GM23338 (cell line): ENCODE data around the gene NHLH1. TPM values are rescaled to one million over a fixed set of nuclear protein-coding genes. Genes with fewer than 3 reads are reported as not detected.
A peak's percentile ranks its signal among the peaks of the same experiment; 100 is the strongest.

Source experiments
- ATAC-seq: fragments of 200-7000 bp; cut with Tn5 transposase; 3 replicates; pipeline ENCODE4 v1.9.1; 2020
- DNase-seq: peaks from one replicate; pipeline ENCODE4 v3.0.0-alpha.2; 2015; ENCODE audit warnings: low spot score
- H2AFZ ChIP-seq: fragments of 200-600 bp; sonication (generic); 2 replicates; pipeline ENCODE4 v1.8.0; 2016; ENCODE audit warnings: antibody characterized with exemption, mild to moderate bottlenecking, moderate library complexity
- H3F3A ChIP-seq: fragments of 200-600 bp; sonication (generic); replicated peaks from 2 replicates; pipeline ENCODE4 v1.8.0; 2017; ENCODE audit warnings: antibody characterized with exemption, mixed run types, low read depth
- H3K27ac ChIP-seq: fragments of 200-600 bp; sonication (generic); 2 replicates; pipeline ENCODE4 v1.6.1; 2016; ENCODE audit warnings: low read depth
- H3K27me3 ChIP-seq: fragments of 200-600 bp; sonication (generic); 2 replicates; pipeline ENCODE4 v1.8.0; 2016; ENCODE audit warnings: mild to moderate bottlenecking, mixed run types, moderate library complexity; ENCODE audit not compliant: insufficient read depth
- H3K36me3 ChIP-seq: fragments of 200-600 bp; sonication (generic); 2 replicates; pipeline ENCODE4 v1.8.0; 2016; ENCODE audit warnings: mild to moderate bottlenecking; ENCODE audit not compliant: insufficient read depth
- H3K4me1 ChIP-seq: fragments of 200-600 bp; sonication (generic); 2 replicates; pipeline ENCODE4 v1.8.0; 2016; ENCODE audit warnings: mild to moderate bottlenecking, moderate library complexity; ENCODE audit not compliant: insufficient read depth
- H3K4me2 ChIP-seq: fragments of 200-600 bp; sonication (generic); 2 replicates; pipeline ENCODE4 v1.7.1; 2017; ENCODE audit warnings: mixed run types
- H3K4me3 ChIP-seq: fragments of 200-600 bp; sonication (generic); 2 replicates; pipeline ENCODE4 v1.6.1; 2016; ENCODE audit warnings: mixed run types
- H3K79me2 ChIP-seq: fragments of 200-600 bp; sonication (generic); replicated peaks from 2 replicates; pipeline ENCODE4 v1.8.0; 2017; ENCODE audit warnings: mild to moderate bottlenecking; ENCODE audit not compliant: insufficient read depth
- H3K9me2 ChIP-seq: fragments of 200-600 bp; sonication (generic); 2 replicates; pipeline ENCODE4 v1.8.0; 2017; ENCODE audit not compliant: insufficient read depth
- H4K20me1 ChIP-seq: fragments of 200-600 bp; sonication (generic); replicated peaks from 2 replicates; pipeline ENCODE4 v1.8.0; 2017; ENCODE audit warnings: mild to moderate bottlenecking; ENCODE audit not compliant: insufficient read depth
- H3K27ac Mint-ChIP-seq: 2 replicates; pipeline ENCODE4 v1.8.0; 2020; ENCODE audit warnings: inconsistent platforms, mild to moderate bottlenecking, moderate library complexity, mixed read lengths
- H3K27me3 Mint-ChIP-seq: 3 replicates; pipeline ENCODE4 v1.8.0; 2022; ENCODE audit warnings: low read depth, mild to moderate bottlenecking, moderate library complexity, mixed read lengths, inconsistent platforms; ENCODE audit not compliant: insufficient read depth, poor library complexity
- H3K36me3 Mint-ChIP-seq: 3 replicates; pipeline ENCODE4 v1.8.0; 2021; ENCODE audit warnings: low read depth, mild to moderate bottlenecking, inconsistent platforms, moderate library complexity, mixed read lengths
- H3K4me1 Mint-ChIP-seq: 3 replicates; pipeline ENCODE4 v1.8.0; 2020; ENCODE audit warnings: mild to moderate bottlenecking, inconsistent platforms, mixed read lengths
- H3K4me3 Mint-ChIP-seq: 3 replicates; pipeline ENCODE4 v1.8.0; 2021; ENCODE audit warnings: moderate library complexity, mild to moderate bottlenecking, inconsistent platforms, mixed read lengths
- H3K9me3 Mint-ChIP-seq: 3 replicates; pipeline ENCODE4 v1.8.0; 2020; ENCODE audit warnings: moderate library complexity, mild to moderate bottlenecking, inconsistent platforms, mixed read lengths
- CREB1 ChIP-seq: fragments of 250-450 bp; sonication (Bioruptor Pico); IDR thresholded peaks from 2 replicates; pipeline ENCODE4 v1.5.0; 2020; ENCODE audit warnings: low read depth, mild to moderate bottlenecking, moderate library complexity
- EZH2 ChIP-seq: fragments of 200-600 bp; sonication (generic); IDR thresholded peaks from one replicate; pipeline ENCODE4 v1.8.0; 2017; ENCODE audit warnings: antibody characterized with exemption, mild to moderate bottlenecking, low read depth; ENCODE audit not compliant: unreplicated experiment
- EZH2phosphoT487 ChIP-seq: fragments of 200-600 bp; sonication (generic); IDR thresholded peaks from one replicate; pipeline ENCODE4 v1.8.1; 2018; ENCODE audit warnings: antibody characterized with exemption; ENCODE audit not compliant: unreplicated experiment
- JUNB ChIP-seq: IDR thresholded peaks from one replicate; pipeline ENCODE4 v1.6.1; 2016; ENCODE audit warnings: antibody characterized with exemption; ENCODE audit not compliant: unreplicated experiment
- NANOG ChIP-seq: IDR thresholded peaks from 2 replicates; pipeline ENCODE4 v1.6.1; 2016; ENCODE audit warnings: antibody characterized with exemption, borderline replicate concordance
- POLR2AphosphoS5 ChIP-seq: IDR thresholded peaks from 2 replicates; pipeline ENCODE4 v1.6.1; 2016; ENCODE audit warnings: antibody characterized with exemption, low read depth
- STAT1 ChIP-seq: IDR thresholded peaks from one replicate; pipeline ENCODE4 v1.6.1; 2016; ENCODE audit warnings: antibody characterized with exemption; ENCODE audit not compliant: unreplicated experiment
- ZNF114 ChIP-seq: fragments of 250-450 bp; sonication (Bioruptor Pico); IDR thresholded peaks from 2 replicates; pipeline ENCODE4 v1.5.0; 2020; ENCODE audit warnings: mild to moderate bottlenecking, moderate library complexity
- polyA plus RNA-seq: library from polyadenylated mRNA; unstranded; fragments of >200 nt; fragmentation: Nextera tagmentation; extraction: Ambion mirVana; gene quantifications from 2 replicates; pipeline ENCODE4 v1.2.1, GENCODE V29; 2016
- total RNA-seq: library from RNA; depleted of rRNA; stranded (reverse); fragments of >200 nt; shearing (Covaris generic); gene quantifications from 2 replicates; pipeline ENCODE4 v1.2.3, GENCODE V29; 2014
- TF ChIP-seq, protein P1 (sequence below): IDR thresholded peaks from one replicate; pipeline ENCODE4 v1.6.1; 2018; ENCODE audit warnings: antibody characterized with exemption; ENCODE audit not compliant: unreplicated experiment
- TF ChIP-seq, protein P2 (sequence below): IDR thresholded peaks from 2 replicates; pipeline ENCODE4 v1.6.1; 2016; ENCODE audit warnings: antibody characterized with exemption
- TF ChIP-seq, protein P3 (sequence below), 2 experiments: fragments of 200-600 bp in 1 of 2; sonication (generic) in 1 of 2; conservative IDR thresholded peaks; 2 replicates each; pipeline versions ENCODE4 v1.5.1 to v1.6.1; 2016 to 2017; ENCODE audit warnings: antibody characterized with exemption in 2 of 2, low read depth in 2 of 2, mild to moderate bottlenecking in 2 of 2, moderate library complexity in 1 of 2
- TF ChIP-seq, protein P4 (sequence below): fragments of 250-450 bp; sonication (Bioruptor Pico); IDR thresholded peaks from 2 replicates; pipeline ENCODE4 v1.5.0; 2020; ENCODE audit warnings: mild to moderate bottlenecking, moderate library complexity

The NHLH1 gene
- total and polyA plus RNA-seq, 2 experiments from 2014 or later, result 0.69 to 0.89 TPM

DNA sequence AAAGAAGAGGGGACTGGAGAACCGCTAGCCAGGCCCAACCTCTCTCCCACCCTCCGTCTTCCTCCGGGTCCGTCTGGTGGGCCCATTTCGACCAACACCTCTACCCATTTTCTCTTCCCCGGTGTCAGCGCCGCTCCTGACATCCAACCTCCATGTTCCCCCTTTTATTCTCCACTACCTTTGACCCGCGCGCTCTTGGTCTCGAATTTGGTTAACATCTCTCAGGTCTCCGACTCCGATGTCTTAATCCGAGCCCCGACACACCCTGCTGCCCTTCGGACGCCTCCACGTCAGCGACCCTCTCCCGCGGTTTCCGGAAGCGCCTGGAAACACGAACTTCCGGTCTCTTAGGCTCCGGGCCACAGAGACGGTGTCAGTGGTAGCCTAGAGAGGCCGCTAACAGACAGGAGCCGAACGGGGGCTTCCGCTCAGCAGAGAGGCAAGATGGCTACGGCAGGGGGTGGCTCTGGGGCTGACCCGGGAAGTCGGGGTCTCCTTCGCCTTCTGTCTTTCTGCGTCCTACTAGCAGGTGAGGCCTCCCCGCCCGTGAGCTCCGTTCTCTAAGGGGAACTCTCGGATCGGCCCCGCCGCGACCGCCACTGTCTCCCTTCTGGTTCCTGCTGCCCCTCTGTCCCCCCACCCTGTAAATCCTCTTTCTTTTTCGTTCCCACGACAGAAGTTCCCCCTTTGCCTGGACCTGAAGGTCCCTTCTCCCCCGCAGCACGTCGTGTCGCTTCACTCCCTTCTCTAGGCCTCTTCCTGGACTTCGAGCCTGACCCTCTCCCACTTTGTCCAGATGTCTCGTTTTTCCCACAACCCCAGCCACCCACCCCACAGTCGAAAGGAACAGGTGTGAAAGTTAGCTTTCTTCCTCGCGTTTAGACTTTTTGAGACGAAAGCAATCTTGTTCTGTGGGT is 23.7 kb upstream of the NHLH1 start, which contains the start of the genes COPA and NCSTN:
Gene COPA, minus strand, starts transcription at position 298 of the 917 bp plus-strand sequence. Its CDS starts 80 bp downstream, at position 218.
Gene NCSTN, plus strand, starts transcription at position 431 of the 917 bp plus-strand sequence. Its CDS starts 14 bp downstream, at position 445.
- Histone ChIP-seq H3K4me2 (peak within 1 kb of the TSS; percentile 91), H3K4me3 (peak within 1 kb of the TSS; percentile 95), H3F3A (peaks cover 2% of the 10 kb centered on the region; the same call in 1 of the 2 replicates), H2AFZ (peak within 1 kb of the TSS; percentile 90), H4K20me1 (peaks cover 19% of the 10 kb centered on the region), H3K27me3 (no peaks in the 10 kb centered on the region), H3K79me2 (peaks cover 71% of the 10 kb centered on the region), H3K36me3 (peaks cover 23% of the 10 kb centered on the region), H3K9me2 (no peaks in the 10 kb centered on the region), H3K27ac (peak within 1 kb of the TSS; percentile 86), H3K4me1 (peaks cover 18% of the 10 kb centered on the region)
- ATAC-seq (peak; percentile 99), DNase-seq (peak; percentile 99)
- Mint-ChIP-seq H3K4me1 (peaks cover 14% of the 10 kb centered on the region), H3K4me3 (peak within 1 kb of the TSS; percentile 98), H3K36me3 (peaks cover 18% of the 10 kb centered on the region), H3K9me3 (no peaks in the 10 kb centered on the region), H3K27me3 (peaks cover 2% of the 10 kb centered on the region), H3K27ac (peak within 1 kb of the TSS; percentile 96)
- TF ChIP-seq, protein P1, sequence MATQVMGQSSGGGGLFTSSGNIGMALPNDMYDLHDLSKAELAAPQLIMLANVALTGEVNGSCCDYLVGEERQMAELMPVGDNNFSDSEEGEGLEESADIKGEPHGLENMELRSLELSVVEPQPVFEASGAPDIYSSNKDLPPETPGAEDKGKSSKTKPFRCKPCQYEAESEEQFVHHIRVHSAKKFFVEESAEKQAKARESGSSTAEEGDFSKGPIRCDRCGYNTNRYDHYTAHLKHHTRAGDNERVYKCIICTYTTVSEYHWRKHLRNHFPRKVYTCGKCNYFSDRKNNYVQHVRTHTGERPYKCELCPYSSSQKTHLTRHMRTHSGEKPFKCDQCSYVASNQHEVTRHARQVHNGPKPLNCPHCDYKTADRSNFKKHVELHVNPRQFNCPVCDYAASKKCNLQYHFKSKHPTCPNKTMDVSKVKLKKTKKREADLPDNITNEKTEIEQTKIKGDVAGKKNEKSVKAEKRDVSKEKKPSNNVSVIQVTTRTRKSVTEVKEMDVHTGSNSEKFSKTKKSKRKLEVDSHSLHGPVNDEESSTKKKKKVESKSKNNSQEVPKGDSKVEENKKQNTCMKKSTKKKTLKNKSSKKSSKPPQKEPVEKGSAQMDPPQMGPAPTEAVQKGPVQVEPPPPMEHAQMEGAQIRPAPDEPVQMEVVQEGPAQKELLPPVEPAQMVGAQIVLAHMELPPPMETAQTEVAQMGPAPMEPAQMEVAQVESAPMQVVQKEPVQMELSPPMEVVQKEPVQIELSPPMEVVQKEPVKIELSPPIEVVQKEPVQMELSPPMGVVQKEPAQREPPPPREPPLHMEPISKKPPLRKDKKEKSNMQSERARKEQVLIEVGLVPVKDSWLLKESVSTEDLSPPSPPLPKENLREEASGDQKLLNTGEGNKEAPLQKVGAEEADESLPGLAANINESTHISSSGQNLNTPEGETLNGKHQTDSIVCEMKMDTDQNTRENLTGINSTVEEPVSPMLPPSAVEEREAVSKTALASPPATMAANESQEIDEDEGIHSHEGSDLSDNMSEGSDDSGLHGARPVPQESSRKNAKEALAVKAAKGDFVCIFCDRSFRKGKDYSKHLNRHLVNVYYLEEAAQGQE, result no peak
- TF ChIP-seq POLR2AphosphoS5 (peak; percentile 88), STAT1 (no peak), EZH2 (no peak), EZH2phosphoT487 (no peak), NANOG (no peak), ZNF114 (CRISPR knock-in tag) (no peak), JUNB (no peak), CREB1 (CRISPR knock-in tag) (peak; percentile 85)
- TF ChIP-seq, protein P2, sequence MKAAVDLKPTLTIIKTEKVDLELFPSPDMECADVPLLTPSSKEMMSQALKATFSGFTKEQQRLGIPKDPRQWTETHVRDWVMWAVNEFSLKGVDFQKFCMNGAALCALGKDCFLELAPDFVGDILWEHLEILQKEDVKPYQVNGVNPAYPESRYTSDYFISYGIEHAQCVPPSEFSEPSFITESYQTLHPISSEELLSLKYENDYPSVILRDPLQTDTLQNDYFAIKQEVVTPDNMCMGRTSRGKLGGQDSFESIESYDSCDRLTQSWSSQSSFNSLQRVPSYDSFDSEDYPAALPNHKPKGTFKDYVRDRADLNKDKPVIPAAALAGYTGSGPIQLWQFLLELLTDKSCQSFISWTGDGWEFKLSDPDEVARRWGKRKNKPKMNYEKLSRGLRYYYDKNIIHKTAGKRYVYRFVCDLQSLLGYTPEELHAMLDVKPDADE, result peak; percentile 70; the same call in 1 of the 2 replicates
- TF ChIP-seq, protein P3, sequence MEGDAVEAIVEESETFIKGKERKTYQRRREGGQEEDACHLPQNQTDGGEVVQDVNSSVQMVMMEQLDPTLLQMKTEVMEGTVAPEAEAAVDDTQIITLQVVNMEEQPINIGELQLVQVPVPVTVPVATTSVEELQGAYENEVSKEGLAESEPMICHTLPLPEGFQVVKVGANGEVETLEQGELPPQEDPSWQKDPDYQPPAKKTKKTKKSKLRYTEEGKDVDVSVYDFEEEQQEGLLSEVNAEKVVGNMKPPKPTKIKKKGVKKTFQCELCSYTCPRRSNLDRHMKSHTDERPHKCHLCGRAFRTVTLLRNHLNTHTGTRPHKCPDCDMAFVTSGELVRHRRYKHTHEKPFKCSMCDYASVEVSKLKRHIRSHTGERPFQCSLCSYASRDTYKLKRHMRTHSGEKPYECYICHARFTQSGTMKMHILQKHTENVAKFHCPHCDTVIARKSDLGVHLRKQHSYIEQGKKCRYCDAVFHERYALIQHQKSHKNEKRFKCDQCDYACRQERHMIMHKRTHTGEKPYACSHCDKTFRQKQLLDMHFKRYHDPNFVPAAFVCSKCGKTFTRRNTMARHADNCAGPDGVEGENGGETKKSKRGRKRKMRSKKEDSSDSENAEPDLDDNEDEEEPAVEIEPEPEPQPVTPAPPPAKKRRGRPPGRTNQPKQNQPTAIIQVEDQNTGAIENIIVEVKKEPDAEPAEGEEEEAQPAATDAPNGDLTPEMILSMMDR (conservative IDR thresholded peaks at IDR 0.05; ENCODE audit: low read depth in 2 of 2), result no peak
- TF ChIP-seq, protein P4, sequence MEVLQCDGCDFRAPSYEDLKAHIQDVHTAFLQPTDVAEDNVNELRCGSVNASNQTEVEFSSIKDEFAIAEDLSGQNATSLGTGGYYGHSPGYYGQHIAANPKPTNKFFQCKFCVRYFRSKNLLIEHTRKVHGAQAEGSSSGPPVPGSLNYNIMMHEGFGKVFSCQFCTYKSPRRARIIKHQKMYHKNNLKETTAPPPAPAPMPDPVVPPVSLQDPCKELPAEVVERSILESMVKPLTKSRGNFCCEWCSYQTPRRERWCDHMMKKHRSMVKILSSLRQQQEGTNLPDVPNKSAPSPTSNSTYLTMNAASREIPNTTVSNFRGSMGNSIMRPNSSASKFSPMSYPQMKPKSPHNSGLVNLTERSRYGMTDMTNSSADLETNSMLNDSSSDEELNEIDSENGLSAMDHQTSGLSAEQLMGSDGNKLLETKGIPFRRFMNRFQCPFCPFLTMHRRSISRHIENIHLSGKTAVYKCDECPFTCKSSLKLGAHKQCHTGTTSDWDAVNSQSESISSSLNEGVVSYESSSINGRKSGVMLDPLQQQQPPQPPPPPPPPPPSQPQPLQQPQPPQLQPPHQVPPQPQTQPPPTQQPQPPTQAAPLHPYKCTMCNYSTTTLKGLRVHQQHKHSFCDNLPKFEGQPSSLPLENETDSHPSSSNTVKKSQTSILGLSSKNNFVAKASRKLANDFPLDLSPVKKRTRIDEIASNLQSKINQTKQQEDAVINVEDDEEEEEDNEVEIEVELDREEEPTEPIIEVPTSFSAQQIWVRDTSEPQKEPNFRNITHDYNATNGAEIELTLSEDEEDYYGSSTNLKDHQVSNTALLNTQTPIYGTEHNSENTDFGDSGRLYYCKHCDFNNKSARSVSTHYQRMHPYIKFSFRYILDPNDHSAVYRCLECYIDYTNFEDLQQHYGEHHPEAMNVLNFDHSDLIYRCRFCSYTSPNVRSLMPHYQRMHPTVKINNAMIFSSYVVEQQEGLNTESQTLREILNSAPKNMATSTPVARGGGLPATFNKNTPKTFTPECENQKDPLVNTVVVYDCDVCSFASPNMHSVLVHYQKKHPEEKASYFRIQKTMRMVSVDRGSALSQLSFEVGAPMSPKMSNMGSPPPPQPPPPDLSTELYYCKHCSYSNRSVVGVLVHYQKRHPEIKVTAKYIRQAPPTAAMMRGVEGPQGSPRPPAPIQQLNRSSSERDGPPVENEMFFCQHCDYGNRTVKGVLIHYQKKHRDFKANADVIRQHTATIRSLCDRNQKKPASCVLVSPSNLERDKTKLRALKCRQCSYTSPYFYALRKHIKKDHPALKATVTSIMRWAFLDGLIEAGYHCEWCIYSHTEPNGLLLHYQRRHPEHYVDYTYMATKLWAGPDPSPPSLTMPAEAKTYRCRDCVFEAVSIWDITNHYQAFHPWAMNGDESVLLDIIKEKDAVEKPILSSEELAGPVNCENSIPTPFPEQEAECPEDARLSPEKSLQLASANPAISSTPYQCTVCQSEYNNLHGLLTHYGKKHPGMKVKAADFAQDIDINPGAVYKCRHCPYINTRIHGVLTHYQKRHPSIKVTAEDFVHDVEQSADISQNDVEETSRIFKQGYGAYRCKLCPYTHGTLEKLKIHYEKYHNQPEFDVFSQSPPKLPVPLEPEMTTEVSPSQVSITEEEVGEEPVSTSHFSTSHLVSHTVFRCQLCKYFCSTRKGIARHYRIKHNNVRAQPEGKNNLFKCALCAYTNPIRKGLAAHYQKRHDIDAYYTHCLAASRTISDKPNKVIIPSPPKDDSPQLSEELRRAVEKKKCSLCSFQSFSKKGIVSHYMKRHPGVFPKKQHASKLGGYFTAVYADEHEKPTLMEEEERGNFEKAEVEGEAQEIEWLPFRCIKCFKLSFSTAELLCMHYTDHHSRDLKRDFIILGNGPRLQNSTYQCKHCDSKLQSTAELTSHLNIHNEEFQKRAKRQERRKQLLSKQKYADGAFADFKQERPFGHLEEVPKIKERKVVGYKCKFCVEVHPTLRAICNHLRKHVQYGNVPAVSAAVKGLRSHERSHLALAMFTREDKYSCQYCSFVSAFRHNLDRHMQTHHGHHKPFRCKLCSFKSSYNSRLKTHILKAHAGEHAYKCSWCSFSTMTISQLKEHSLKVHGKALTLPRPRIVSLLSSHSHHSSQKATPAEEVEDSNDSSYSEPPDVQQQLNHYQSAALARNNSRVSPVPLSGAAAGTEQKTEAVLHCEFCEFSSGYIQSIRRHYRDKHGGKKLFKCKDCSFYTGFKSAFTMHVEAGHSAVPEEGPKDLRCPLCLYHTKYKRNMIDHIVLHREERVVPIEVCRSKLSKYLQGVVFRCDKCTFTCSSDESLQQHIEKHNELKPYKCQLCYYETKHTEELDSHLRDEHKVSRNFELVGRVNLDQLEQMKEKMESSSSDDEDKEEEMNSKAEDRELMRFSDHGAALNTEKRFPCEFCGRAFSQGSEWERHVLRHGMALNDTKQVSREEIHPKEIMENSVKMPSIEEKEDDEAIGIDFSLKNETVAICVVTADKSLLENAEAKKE (CRISPR knock-in tag), result no peak
